Coronary artery (tissue), 2 donors: ENCODE data around the gene HSDL1.
"Not testable (repeated sequence)": the region's sequence is repeated elsewhere in the genome, so short reads cannot be mapped to it uniquely, and the experiment has no call there.

ENCODE experiments used
- DNase-seq: peaks from one replicate; pipeline ENCODE4 v3.0.0-alpha.2; 2017; ENCODE audit warnings: low spot score
- H3K27ac ChIP-seq, 2 donors: fragments of 200-600 bp; sonication (generic); one replicate each; pipeline ENCODE4 v1.5.1; 2016 to 2019
- H3K4me3 ChIP-seq: fragments of 200-600 bp; sonication (generic); 2 replicates; pipeline ENCODE4 v1.5.1; 2016; ENCODE audit warnings: mild to moderate bottlenecking, moderate library complexity
- CTCF ChIP-seq: fragments of 200-600 bp; sonication (generic); IDR thresholded peaks from one replicate; pipeline ENCODE4 v1.5.1; 2019; ENCODE audit warnings: antibody characterized with exemption

HSDL1 gene

GRCh38 chr16:84116720-84117493 is 28.1 kb downstream of the HSDL1 start, which contains the start of gene MBTPS1:
TSS of gene MBTPS1 (minus strand) at chr16:84116942. CDS start at chr16:84101783, 15,159 bp downstream.
- TF ChIP-seq CTCF: no peak
- H3K4me3 ChIP-seq: peak within 1 kb of the TSS; percentile 89
- DNase-seq: peak; percentile 98
- H3K27ac ChIP-seq: peak within 1 kb of the TSS; percentile 81 to 94

- Histone ChIP-seq H3K27ac (peak overlapping the region; percentile 81 to 94), H3K4me3 (peak overlapping the region; percentile 89)
- TF ChIP-seq CTCF: no peak
- DNase-seq: no peak
Observed at GRCh38 chr16:84115919-84116719, 28.9 kb downstream of the HSDL1 start.

GRCh38 chr16:84111949-84112348 is 33.0 kb downstream of the HSDL1 start:
- DNase-seq, H3K27ac ChIP-seq, H3K4me3 ChIP-seq: not testable (repeated sequence)

- no peak overlapping the region for H3K27ac ChIP-seq
Observed at GRCh38 chr16:84111525-84111924, 33.5 kb downstream of the HSDL1 start.

GRCh38 chr16:84110527-84110926 is 34.5 kb downstream of the HSDL1 start:
- no peak for TF ChIP-seq CTCF
- DNase-seq: no peak
- Histone ChIP-seq H3K4me3 (no peak overlapping the region), H3K27ac (no peak overlapping the region)

More at GRCh38 chr16:84111525-84111924, 33.5 kb downstream of the HSDL1 start:
- no peak for TF ChIP-seq CTCF
- no peak overlapping the region for H3K4me3 ChIP-seq
- no peak for DNase-seq

GRCh38 chr16:84109598-84110335 is 35.2 kb downstream of the HSDL1 start:
- TF ChIP-seq CTCF: no peak
- Histone ChIP-seq H3K4me3 (no peak overlapping the region), H3K27ac (peak overlapping the region in 1 of 2 donors; percentile 18)
- no peak for DNase-seq

- Histone ChIP-seq H3K4me3 (no peak overlapping the region), H3K27ac (no peak overlapping the region)
- no peak for DNase-seq
- no peak for TF ChIP-seq CTCF
Observed at GRCh38 chr16:84107921-84108320, 37.1 kb downstream of the HSDL1 start.
